Frontal cortex (tissue), 4 donors: ENCODE measurements around the gene ZCCHC24. TPM values are rescaled to one million over a fixed set of nuclear protein-coding genes. Genes with fewer than 3 reads are reported as not detected.

ENCODE experiments used
- DNase-seq, 2 donors: peaks; one replicate each; pipeline ENCODE4 v3.0.0; 2012; ENCODE audit warnings: low spot score in 2 of 2
- FAIRE-seq: peaks from 2 replicates; lab custom pipeline; 2012; peaks lifted over from hg19 to GRCh38; lab: Jason Lieb, UNC
- total RNA-seq: library from RNA; depleted of rRNA; stranded (reverse); fragments of >200 nt; gene quantifications from one replicate; pipeline ENCODE4 v1.2.3, GENCODE V29; 2014
- donor health status: control.
- donor health status: control.
- donor health status: control.

ZCCHC24 gene
- 4.1 TPM for total RNA-seq

DNA sequence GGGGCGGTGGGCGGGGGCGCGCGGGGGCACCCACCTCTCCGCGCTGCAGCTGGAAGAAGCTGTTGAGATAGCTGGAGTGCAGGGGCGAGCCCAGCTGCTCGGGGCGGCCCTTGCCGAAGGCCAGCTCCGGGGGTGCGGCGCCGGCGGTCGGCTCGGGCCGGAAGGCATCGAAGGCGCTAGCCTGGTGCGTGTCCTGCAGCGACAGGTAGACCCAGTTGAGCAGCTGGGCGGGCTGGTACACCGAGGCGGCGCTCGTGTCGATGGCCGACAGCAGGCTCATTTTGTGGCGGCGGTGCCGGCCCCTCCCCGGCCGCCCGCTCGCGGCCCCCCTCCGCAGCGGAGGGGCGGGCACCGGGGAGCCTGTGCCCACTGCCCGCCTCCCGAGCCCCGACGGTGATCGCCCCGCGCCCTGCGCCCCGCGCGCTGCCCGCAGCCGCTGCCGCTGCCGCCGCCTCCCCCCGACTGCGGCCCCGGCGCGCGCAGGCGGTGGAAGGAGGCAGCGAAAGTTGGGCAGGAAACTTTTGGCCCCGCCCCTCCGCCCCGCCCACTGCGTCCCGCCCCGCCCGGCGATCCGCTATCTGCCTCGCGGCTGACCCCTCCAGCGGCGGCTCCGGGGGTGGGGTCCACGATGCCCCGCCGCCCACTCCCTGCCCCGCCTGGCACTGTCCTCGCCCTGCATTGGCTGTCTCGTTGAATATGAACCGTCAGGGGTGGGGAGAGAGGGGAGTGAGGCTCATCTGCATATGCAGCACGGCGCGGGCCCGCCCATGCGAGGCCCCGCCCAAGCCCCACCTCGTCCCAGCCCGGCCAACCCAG lies at the start of gene ZCCHC24:
Gene ZCCHC24 (minus strand): TSS at position 464 of the 816 bp plus-strand sequence. CDS start 184 bp downstream, at position 280.
- DNase-seq = peak; percentile 95 to 97
- FAIRE-seq = no peak

DNA sequence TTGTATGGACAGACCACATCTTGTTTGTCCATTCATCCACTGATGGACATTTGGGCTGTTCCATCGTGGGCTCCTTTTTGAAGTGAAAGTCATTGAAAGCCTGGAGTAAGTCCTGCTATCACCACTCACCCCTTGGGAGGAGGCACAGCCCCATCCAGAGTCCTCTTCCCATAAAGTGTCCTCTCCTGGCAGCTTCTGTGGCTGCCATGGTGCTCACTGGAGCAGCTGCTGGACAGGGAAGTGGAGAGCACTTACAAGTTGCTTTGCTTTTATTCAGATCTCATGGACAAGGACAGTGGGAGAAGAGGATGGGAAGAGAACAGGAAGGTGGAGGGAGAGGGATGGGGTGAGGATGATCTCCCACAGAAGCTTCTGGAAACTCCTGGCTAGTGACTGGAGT lies 48.4 kb upstream of the ZCCHC24 start:
- FAIRE-seq = no peak
- no peak for DNase-seq

DNA sequence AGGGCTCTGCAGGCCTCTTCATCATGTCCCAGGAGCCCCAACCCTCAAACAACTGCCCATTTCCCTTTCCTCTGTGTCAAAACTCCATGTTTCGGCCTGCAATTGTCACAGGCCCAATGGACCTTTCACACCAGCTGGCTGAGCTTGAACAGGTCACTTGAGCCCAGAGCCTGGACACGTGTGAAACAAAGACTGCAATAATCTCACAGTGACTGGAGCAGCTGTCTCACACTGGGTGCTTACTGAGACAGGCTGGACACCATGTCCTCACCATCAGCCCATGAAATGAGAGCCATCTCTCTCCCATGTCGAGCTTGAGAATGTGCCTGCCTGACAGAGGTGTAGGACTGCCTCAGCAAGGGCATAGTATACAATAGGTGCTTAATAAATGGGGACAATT lies 47.4 kb upstream of the ZCCHC24 start:
- FAIRE-seq (no peak), DNase-seq (no peak)

DNA sequence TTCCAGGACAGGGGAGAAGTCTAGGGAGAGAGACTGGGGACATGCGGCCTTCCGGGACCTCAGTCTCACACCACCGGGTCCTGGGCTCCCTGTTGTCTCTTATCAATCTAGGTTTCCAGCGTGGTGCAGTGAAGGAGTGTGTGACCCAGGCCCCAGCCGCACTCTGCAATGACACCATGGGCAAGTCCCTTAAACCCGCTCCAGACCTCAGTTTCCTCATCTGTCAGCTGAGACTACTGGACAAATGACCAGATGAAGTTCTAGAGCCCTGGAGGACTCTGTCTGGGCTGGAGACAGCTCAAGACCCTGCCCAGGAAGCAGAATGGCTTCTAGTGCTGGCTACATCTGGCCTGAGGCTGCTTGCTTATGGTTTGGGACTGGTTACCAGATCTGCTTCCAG lies 46.8 kb upstream of the ZCCHC24 start:
- DNase-seq = no peak
- FAIRE-seq = no peak

DNA sequence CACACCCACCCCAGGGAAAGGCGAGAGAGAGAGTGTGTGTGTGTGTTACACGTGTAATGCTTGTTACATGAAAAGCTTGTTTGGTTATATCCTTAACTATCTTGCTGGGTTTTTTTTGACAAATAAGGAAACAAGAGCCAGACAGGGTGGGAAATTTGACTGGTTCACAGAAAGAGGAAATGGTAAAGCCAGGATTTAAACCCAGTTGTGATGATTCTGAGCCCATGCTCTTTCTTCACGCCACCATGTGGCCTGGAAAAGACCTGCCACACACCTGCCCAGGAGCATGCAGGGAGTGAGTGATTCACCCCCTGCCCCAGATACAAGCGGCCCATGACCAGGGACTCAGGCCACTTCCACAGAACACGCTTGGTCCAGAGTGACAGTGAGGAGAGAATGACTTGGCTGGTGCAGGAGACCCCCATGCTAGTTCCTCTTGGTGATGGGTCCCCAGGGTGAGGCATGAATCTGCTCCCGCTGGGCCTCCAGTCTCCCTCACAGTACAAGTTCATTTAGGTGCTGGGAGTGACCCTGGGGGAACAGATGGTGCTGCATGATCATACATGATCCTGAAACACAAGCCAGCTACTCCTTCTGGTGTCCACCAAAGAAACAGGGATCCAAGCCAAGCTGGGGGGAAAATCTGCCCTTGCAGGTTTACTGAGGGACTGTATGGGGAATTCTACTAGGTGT lies 45.9 kb upstream of the ZCCHC24 start:
- FAIRE-seq (no peak), DNase-seq (no peak)

DNA sequence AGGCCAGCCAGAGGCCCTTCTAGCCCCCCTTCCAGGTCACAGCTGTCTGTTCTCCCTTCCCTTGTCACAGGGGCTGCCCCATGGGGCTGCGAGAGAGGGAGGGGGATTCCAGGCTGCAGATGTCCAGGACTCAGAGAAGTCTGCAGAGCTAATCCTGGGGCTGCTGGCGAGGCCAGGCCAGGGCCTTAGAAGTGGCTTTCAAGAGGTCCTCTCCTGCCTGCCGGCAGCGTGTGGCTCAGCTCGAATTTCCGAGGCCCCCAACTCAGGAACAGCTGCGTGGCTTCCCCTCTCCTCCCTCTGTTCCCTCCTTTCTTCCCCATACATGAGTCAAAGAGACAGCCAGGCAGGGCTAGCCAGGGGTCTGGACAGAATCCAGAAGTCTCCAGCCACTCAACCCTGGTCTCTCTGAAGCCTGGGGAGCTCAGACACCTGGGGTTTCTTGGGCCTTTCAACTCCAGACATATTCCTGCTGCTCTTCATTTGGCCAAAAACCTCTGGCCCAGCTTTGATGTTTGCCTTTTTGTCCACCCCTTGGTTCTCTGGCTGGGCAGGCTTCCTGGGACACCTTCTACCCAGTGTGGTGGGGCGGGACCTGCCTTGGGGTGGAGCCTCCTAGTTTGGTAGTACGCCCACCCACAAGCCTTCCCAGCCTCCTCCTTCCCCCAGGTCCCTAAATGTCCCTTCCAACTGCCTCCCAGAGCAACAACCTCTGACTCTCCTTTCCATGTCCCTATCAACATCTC lies 45.1 kb upstream of the ZCCHC24 start:
- DNase-seq (no peak), FAIRE-seq (no peak)

DNA sequence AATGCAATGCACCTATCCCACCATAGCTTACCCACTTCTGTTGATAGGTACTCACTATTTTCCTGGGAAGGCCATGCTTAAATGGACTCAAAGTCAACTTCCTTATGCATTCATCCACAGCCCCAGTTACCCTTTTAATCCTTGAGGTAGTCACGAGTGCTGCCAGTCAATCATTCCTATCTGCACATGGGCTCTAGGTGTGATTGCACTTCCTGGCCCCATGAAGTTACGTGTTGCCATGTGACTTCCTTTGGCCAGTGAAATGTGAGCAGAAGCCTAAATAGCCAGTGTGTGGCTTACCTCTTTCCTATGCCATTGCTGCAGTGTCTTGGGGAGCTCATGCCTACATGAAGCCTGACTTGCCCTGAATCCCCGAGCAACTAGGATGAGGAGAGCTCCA lies 43.4 kb upstream of the ZCCHC24 start:
- FAIRE-seq = no peak
- no peak for DNase-seq

DNA sequence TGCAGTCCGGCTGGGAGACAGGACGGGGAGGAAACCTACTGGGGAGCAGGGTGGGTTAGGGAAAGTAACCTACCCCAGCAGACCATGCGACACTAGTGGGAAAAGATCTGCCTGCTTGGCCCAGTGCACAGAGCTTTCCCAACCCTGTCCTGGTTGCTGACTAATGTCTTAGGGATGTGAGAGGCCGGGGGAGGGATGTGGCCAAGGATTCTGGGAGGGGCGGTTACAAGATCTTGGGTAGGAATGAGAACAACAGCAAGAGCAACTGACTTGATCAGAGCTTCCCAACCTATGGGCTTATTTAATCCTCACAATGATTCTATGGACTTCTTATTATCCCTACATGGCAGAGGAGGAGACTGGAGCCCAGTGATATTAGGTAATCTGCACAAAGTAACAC lies 42.9 kb upstream of the ZCCHC24 start:
- no peak for DNase-seq

DNA sequence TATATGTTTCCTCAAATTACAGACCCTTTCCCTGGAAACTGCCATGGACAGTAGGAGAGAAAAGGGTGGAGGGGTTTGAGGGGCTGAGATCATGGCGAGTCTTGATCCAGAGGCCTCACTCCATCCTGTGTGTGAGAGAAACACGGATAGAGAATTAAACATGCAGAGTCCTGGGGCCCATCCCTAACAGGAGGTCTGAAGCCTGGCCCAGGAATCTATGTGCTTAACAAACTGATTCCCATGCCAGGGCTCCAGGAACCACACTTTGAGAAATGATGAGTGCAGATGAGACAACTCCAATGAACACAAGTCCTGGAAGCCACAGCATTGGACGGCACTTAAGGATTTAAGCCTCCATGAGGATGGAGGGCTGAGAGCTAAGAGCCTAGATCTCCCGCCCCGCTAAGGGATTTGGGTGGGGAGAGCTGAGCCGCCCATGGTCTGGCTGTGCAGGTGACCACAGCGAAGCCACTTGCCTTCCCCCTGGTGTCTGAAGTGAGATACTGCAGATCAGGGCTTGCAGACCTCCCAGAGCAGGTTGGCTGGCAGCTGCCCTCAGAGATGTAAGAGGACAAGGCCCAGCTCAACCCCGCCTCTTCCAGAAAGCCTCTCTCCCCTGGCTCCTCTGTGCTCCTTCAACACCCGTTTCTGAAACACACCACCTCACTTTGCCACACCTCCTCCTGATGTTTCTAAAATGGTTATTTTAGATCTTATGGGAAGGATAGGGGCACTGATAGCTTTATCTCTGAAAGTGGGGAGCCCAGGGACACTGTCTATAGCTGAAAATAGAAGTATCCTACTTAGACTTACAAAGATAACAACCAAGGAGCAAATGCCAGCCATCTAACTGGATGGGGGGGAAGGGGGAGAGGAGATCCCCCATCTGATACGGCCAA lies 42.1 kb upstream of the ZCCHC24 start:
- FAIRE-seq (no peak), DNase-seq (peak in 1 of 2 donors; percentile 17)

More for the DNA sequence above, 42.9 kb upstream of the ZCCHC24 start:
- no peak for FAIRE-seq

DNA sequence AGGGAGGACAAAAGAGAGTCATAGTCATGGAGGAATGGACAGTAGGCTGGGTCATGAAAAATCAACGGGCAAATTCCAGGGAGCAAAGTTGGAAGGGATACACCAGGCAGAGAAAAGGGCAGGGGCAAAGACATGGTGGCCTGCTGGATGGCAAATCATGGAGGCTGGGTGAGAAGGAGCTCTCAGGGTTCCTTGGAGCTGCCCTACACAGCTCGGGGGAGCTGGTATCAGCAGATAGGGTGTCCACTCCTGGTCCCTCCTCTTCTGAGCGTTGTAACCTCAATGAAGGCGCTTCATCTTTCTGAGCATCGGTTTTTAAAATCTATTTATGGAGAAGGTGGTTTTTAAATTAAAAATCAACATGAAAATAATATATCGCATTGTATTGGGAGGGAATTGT lies 39.1 kb upstream of the ZCCHC24 start:
- FAIRE-seq (no peak), DNase-seq (no peak)

DNA sequence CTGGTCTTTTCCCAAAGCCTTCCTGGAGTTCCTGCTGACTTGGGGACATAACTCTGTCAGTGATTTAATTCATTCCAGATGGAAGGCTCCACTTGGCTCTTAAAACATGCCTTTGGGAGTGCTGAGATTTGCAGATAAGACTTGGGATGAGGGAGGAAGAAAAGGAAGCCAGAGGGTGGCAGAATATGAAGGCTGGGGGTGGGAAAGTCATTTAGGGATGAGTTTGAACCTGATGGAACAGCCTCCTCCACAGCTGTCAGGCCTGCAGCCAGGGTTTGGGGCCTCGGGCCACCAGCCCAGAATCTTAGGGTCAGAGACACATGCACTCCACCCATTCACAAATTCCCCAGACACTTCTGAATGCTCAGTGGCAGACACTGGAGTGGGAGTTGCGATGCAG lies 38.5 kb upstream of the ZCCHC24 start:
- FAIRE-seq (no peak), DNase-seq (no peak)

DNA sequence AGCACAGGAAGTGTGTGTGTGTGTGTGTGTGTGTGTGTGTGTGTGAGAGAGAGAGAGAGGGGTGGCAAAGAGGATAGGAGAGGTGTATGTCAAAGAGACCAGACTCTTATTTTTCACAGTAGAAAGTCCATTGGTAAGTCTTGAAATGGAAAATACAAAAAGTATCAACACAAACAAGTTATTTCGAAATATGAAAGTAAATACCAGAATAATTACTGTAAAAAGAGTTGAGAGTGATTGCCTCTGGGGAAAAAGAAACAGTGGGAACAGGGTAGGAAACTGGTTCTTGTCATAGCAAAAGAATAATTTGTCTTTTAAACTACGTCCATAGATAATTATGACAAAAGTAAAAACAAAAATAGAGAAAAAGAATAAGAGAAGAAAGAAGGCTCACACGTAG lies 37.9 kb upstream of the ZCCHC24 start:
- no peak for FAIRE-seq
- DNase-seq = no peak

DNA sequence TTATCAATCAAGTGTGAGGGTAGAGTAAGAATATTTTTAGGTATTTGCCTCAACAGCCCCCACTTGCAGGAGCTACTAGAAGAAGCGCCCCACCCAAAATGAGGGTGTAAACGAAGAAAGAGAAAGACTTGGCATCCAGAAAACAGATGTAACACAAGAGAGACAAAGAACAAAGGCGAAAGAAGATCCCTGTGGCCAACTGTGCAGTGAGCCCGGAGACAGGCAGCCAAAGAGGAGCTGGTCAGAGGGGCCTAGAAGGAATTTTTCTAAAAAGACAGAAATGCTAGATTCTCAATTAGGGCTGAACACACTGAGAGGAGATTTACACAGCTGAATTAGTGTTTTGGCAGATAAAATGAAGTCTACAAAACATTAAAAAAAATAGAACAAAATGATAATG lies 37.3 kb upstream of the ZCCHC24 start:
- FAIRE-seq = no peak
- DNase-seq = no peak

DNA sequence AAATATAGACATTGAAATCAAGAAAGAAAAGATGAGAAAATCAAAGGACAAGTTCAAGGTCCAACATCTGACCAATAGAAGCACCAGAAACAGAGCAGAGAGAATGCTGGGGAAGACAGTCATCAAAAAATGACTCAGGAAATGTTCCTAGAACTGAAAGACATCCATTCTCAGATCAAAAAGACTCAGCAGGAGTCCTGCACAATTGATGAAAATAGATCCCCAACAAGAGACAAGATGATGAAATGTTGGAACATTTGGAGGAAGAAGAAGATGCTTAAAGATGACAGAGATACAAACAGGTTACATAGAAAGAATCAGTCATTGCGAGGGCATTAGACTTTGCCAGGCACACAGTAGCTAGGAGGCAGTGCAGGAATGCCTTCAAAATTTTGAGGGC lies 36.9 kb upstream of the ZCCHC24 start:
- FAIRE-seq = no peak
- DNase-seq = no peak

DNA sequence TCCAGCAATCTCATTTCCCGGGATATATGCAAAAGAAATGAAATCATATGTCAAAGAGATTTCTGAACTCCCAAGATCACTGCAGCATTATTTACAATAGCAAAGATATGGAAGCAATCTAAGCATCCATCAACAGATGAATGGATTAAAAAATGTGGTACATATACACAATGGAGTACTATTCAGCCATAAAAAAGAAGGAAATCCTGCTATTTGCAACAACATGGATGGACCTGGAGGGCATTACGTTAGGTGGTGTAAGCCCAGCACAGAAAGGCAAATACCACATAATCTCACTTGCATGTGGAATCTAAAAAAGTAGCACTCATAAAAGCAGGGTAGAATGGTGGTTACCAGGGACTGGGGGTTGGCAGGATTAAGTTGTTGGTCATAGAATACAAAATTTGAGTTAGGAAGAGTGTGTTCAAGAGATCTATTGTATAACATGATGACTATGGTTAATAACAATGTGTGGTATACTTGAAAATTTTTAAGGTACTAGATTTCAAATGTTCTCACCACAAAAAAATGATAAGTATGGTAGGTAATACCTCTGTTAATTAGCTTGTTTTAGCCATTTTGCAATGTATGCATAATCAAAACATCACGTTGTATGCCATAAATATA lies 34.0 kb upstream of the ZCCHC24 start:
- DNase-seq = no peak
- FAIRE-seq = no peak

DNA sequence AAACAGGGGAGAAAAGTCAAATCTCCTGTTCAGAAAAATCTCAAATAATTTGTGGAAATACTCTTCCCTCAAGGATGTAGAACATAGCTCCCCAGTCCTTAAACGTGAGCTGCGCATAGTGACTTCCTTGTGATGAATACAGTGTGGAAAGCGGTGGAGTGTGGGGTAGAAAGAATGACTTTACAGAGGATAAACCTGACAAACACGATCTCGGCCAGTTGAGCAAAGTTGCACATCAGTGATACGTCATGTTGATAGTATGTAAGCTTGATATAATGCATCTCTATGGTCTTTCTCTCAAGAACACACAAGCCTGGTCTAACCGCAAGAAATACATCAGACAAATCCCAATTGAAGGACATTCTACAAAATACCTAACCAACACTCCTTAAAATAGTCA lies 32.0 kb upstream of the ZCCHC24 start:
- DNase-seq (no peak), FAIRE-seq (no peak)

DNA sequence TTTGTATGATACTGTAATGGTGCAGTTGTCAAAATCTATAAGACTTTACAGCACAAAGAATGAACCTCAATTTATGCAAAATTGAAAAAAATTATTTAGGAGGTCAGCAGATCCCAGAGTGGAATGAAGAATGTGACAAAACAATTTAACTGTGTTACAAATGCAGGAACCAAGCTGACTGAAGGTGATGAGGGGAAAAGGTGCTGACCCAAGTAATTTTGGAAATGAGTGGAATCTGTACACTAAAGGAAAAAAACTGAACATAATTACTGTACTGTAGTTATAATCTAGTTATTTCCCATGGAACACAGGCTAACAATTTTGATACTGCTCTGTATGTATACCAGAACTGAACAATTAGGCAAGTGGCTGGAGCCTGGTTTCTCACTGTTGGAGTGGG lies 31.2 kb upstream of the ZCCHC24 start:
- FAIRE-seq = no peak

DNA sequence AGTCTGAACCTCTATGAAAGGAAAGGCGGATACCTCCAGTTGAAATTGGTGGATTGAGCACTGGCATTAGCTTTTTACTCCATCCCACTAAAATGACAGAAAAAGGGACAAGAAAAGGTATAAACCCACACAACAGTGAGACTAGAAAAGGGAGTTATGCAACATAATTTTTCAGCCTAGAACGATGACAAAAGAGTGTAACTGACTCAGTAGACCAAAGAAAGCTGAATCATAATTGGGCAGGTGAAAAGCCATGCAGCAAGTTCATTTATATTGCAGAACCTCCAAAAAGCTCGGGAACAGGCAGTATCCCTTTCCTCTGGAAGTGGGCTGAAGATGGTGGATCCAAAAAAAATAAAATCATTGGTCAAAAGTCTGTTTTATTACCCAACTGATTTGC lies 30.5 kb upstream of the ZCCHC24 start:
- no peak for FAIRE-seq

More for the DNA sequence above, 31.2 kb upstream of the ZCCHC24 start:
- DNase-seq = no peak

DNA sequence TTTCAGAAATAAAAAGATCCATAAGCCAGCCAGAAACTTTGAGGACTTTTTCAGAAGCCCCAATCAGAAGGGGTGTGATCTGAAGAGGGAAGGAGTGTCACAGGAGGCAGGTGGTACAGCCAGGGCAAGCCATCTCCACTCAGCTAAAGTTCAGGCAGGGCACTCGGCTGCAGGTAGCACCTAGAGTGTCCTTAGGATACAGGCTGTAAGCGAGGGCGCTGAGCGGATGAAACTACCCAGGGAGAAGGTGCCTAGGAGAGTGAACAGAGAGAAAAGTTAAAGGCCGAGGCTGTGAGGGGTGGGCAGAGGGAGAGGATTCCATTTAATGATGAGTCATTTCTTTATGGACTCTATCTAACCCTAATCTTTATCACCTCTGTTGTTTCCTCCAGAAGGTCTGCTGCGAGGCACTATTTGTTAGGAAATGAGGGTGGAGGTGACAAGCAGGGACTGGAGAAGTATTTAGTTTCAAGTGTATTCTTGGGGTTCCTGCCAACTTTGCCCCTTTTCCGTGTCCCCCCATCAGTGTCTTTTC lies 29.8 kb upstream of the ZCCHC24 start:
- DNase-seq = no peak
- FAIRE-seq = no peak

More for the DNA sequence above, 30.5 kb upstream of the ZCCHC24 start:
- no peak for DNase-seq
